Neural progenitor cell (in vitro differentiated cells): ENCODE data around the gene TSPAN32. TPM values are rescaled to one million over a fixed set of nuclear protein-coding genes. Genes with fewer than 3 reads are reported as not detected.
"Not testable (repeated sequence)": the region's sequence is repeated elsewhere in the genome, so short reads cannot be mapped to it uniquely, and the experiment has no call there.

Experiments
- DNase-seq: peaks from one replicate; pipeline ENCODE4 v3.0.0-alpha.2; 2016; ENCODE audit warnings: low spot score
- H2AFZ ChIP-seq: fragments of 200-600 bp; sonication (generic); replicated peaks from 2 replicates; pipeline ENCODE4 v1.6.1; 2016; ENCODE audit warnings: antibody characterized with exemption
- H3F3A ChIP-seq: fragments of 200-600 bp; sonication (generic); 2 replicates; pipeline ENCODE4 v1.6.1; 2016; ENCODE audit warnings: antibody characterized with exemption, low read depth
- H3K27ac ChIP-seq: fragments of 200-600 bp; sonication (generic); 2 replicates; pipeline ENCODE4 v1.5.1; 2016; ENCODE audit warnings: mild to moderate bottlenecking
- H3K27me3 ChIP-seq: fragments of 200-600 bp; sonication (generic); 2 replicates; pipeline ENCODE4 v1.6.1; 2016; ENCODE audit warnings: mild to moderate bottlenecking, moderate library complexity
- H3K36me3 ChIP-seq: fragments of 200-600 bp; sonication (generic); 2 replicates; pipeline ENCODE4 v1.5.1; 2016
- H3K4me1 ChIP-seq: fragments of 200-600 bp; sonication (generic); 2 replicates; pipeline ENCODE4 v1.6.1; 2016; ENCODE audit warnings: mixed run types
- H3K4me2 ChIP-seq: fragments of 200-600 bp; sonication (generic); 2 replicates; pipeline ENCODE4 v1.6.1; 2016
- H3K4me3 ChIP-seq: fragments of 200-600 bp; sonication (generic); 2 replicates; pipeline ENCODE4 v1.5.1; 2016
- H3K79me2 ChIP-seq: fragments of 200-600 bp; sonication (generic); 2 replicates; pipeline ENCODE4 v1.6.1; 2016; ENCODE audit warnings: low read depth
- H3K9ac ChIP-seq: fragments of 200-600 bp; sonication (generic); 2 replicates; pipeline ENCODE4 v1.6.1; 2016
- H3K9me3 ChIP-seq: fragments of 200-600 bp; sonication (generic); 2 replicates; pipeline ENCODE4 v1.5.1; 2016; ENCODE audit warnings: low read depth
- H4K20me1 ChIP-seq: fragments of 200-600 bp; sonication (generic); 2 replicates; pipeline ENCODE4 v1.6.1; 2016; ENCODE audit warnings: low read depth
- H3K27ac Mint-ChIP-seq: 3 replicates; pipeline ENCODE4 v1.8.0; 2021; ENCODE audit warnings: mixed read lengths
- H3K27me3 Mint-ChIP-seq: 2 replicates; pipeline ENCODE4 v1.8.0; 2022; ENCODE audit warnings: low read depth, mild to moderate bottlenecking, inconsistent platforms, moderate library complexity, mixed read lengths; ENCODE audit not compliant: insufficient read depth
- H3K36me3 Mint-ChIP-seq: 3 replicates; pipeline ENCODE4 v1.8.0; 2021; ENCODE audit warnings: mixed read lengths
- H3K4me1 Mint-ChIP-seq: 3 replicates; pipeline ENCODE4 v1.8.0; 2021; ENCODE audit warnings: mixed read lengths
- H3K4me3 Mint-ChIP-seq: 3 replicates; pipeline ENCODE4 v1.8.0; 2021; ENCODE audit warnings: mild to moderate bottlenecking, moderate library complexity, mixed read lengths
- H3K9me3 Mint-ChIP-seq: 3 replicates; pipeline ENCODE4 v1.8.0; 2020; ENCODE audit warnings: mixed read lengths
- CTCF ChIP-seq: fragments of 200-600 bp; sonication (generic); IDR thresholded peaks from 2 replicates; pipeline ENCODE4 v1.5.1; 2017; ENCODE audit warnings: antibody characterized with exemption, mild to moderate bottlenecking
- EZH2 ChIP-seq: fragments of 200-600 bp; sonication (generic); IDR thresholded peaks from 2 replicates; pipeline ENCODE4 v1.6.1; 2017; ENCODE audit warnings: antibody characterized with exemption, mild to moderate bottlenecking, moderate library complexity
- EZH2phosphoT487 ChIP-seq: fragments of 200-600 bp; sonication (generic); IDR thresholded peaks from 2 replicates; pipeline ENCODE4 v1.6.1; 2017; ENCODE audit warnings: antibody characterized with exemption
- total RNA-seq: library from RNA; depleted of rRNA; stranded (reverse); fragments of >200 nt; gene quantifications from 2 replicates; pipeline ENCODE4 v1.2.3, GENCODE V29; 2015; ENCODE audit warnings: low replicate concordance

Gene TSPAN32
- total RNA-seq, 1 donor from 2014 or later = not detected

- peaks cover 21% of the 10 kb centered on the region for H3K4me1 Mint-ChIP-seq
Measured at GRCh38 chr11:2330696-2331095, 28.9 kb downstream of the TSPAN32 start.

GRCh38 chr11:2331404-2331803, 29.6 kb downstream of the TSPAN32 start:
- no peak overlapping the region for H3K27ac Mint-ChIP-seq
- no peak overlapping the region for H3K4me3 Mint-ChIP-seq
- peaks cover 21% of the 10 kb centered on the region for H3K4me1 Mint-ChIP-seq
- Histone ChIP-seq H4K20me1 (no peaks in the 10 kb centered on the region), H2AFZ (no peak overlapping the region), H3K9ac (no peak overlapping the region), H3K4me3 (no peak overlapping the region), H3F3A (peaks cover 32% of the 10 kb centered on the region), H3K27ac (no peak overlapping the region), H3K36me3 (no peaks in the 10 kb centered on the region), H3K4me1 (peaks cover 32% of the 10 kb centered on the region), H3K27me3 (no peaks in the 10 kb centered on the region), H3K9me3 (peaks cover 10% of the 10 kb centered on the region), H3K79me2 (no peaks in the 10 kb centered on the region), H3K4me2 (no peak overlapping the region)
- H3K27me3 Mint-ChIP-seq = peaks cover 3% of the 10 kb centered on the region
- no peak for DNase-seq
- no peaks in the 10 kb centered on the region for H3K36me3 Mint-ChIP-seq
- TF ChIP-seq EZH2 (no peak), EZH2phosphoT487 (no peak), CTCF (no peak)
- peaks cover 18% of the 10 kb centered on the region for H3K9me3 Mint-ChIP-seq

More at GRCh38 chr11:2330696-2331095, 28.9 kb downstream of the TSPAN32 start:
- H3K27me3 ChIP-seq = no peaks in the 10 kb centered on the region
- H3K4me1 ChIP-seq = peaks cover 32% of the 10 kb centered on the region
- H3K9ac ChIP-seq = no peak overlapping the region
- no peaks in the 10 kb centered on the region for H3K36me3 ChIP-seq
- H2AFZ ChIP-seq = no peak overlapping the region
- TF ChIP-seq CTCF (no peak), EZH2 (no peak), EZH2phosphoT487 (no peak)
- H3K27ac ChIP-seq = no peak overlapping the region
- DNase-seq = no peak
- peaks cover 18% of the 10 kb centered on the region for H3K9me3 Mint-ChIP-seq
- H3K4me3 ChIP-seq = no peak overlapping the region
- no peaks in the 10 kb centered on the region for H3K36me3 Mint-ChIP-seq
- H3K27me3 Mint-ChIP-seq = peaks cover 3% of the 10 kb centered on the region
- H3K27ac Mint-ChIP-seq = no peak overlapping the region
- H3K4me2 ChIP-seq = no peak overlapping the region
- H4K20me1 ChIP-seq = no peaks in the 10 kb centered on the region
- no peak overlapping the region for H3K4me3 Mint-ChIP-seq
- H3F3A ChIP-seq = peaks cover 32% of the 10 kb centered on the region
- H3K9me3 ChIP-seq = peaks cover 10% of the 10 kb centered on the region
- H3K79me2 ChIP-seq = no peaks in the 10 kb centered on the region

DNA sequence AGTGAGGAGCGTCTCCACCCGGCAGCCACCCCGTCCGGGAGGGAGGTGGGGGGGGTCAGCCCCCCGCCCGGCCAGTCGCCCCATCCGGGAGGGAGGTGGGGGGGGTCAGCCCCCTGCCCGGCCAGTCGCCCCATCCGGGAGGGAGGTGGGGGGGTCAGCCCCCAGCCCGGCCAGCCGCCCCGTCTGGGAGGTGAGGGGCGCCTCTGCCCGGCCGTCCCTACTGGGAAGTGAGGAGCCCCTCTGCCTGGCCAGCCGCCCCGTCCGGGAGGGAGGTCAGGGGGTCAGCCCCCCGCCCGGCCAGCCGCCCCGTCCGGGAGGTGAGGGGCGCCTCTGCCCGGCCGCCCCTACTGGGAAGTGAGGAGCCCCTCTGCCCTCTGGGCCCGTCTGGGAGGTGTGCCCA, 30.8 kb downstream of the TSPAN32 start:
- not testable (repeated sequence) for H3K36me3 ChIP-seq, H3K27me3 ChIP-seq, H3K36me3 Mint-ChIP-seq, H4K20me1 ChIP-seq, H3K4me2 ChIP-seq, H3K79me2 ChIP-seq, H3K27ac ChIP-seq, H2AFZ ChIP-seq, DNase-seq, H3K9ac ChIP-seq, H3K4me3 ChIP-seq, H3K4me3 Mint-ChIP-seq, H3K9me3 ChIP-seq, H3K27me3 Mint-ChIP-seq, H3K27ac Mint-ChIP-seq
- peaks cover 27% of the 10 kb centered on the region for H3F3A ChIP-seq
- peaks cover 18% of the 10 kb centered on the region for H3K9me3 Mint-ChIP-seq
- peaks cover 23% of the 10 kb centered on the region for H3K4me1 ChIP-seq
- peaks cover 21% of the 10 kb centered on the region for H3K4me1 Mint-ChIP-seq

- H3K27ac ChIP-seq, H3K79me2 ChIP-seq, H4K20me1 ChIP-seq, H3K27me3 ChIP-seq, H3K9ac ChIP-seq, H3K27me3 Mint-ChIP-seq, H3K36me3 Mint-ChIP-seq, H3K4me3 Mint-ChIP-seq, H3K27ac Mint-ChIP-seq, H3K36me3 ChIP-seq, H3K9me3 ChIP-seq, DNase-seq, H2AFZ ChIP-seq, H3K4me2 ChIP-seq, H3K4me3 ChIP-seq: not testable (repeated sequence)
- Histone ChIP-seq H3K4me1 (peaks cover 19% of the 10 kb centered on the region), H3F3A (peaks cover 16% of the 10 kb centered on the region)
- Mint-ChIP-seq H3K4me1 (peaks cover 11% of the 10 kb centered on the region), H3K9me3 (peaks cover 18% of the 10 kb centered on the region)
Measured at GRCh38 chr11:2333486-2334205, 31.8 kb downstream of the TSPAN32 start.

DNA sequence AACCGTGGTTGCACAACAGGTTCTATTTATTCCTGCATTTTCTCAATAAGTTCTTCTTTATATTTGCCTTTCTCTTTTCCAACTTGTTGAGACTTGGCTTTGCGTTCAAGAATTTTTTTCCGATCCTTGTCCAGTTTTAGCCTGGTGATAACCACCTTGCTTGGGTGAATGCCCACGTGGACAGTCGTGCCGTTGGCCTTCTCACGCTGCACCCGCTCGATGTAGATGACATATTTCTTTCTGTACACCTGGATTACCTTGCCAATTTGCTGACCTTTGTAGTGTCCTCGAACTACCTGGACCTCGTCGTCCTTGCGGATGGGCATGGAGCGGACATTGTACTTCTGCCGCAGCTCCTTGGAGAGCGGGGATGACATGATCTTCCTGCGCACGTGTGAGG, 33.5 kb downstream of the TSPAN32 start:
- H3K36me3 Mint-ChIP-seq, H3K27me3 Mint-ChIP-seq, H3F3A ChIP-seq, H3K4me2 ChIP-seq, H3K27ac Mint-ChIP-seq, H3K4me3 ChIP-seq, H3K36me3 ChIP-seq, H3K4me1 Mint-ChIP-seq, H2AFZ ChIP-seq, H3K4me3 Mint-ChIP-seq, H3K9me3 ChIP-seq, H3K4me1 ChIP-seq, DNase-seq, H3K79me2 ChIP-seq, H3K27ac ChIP-seq, H3K9ac ChIP-seq, H4K20me1 ChIP-seq, H3K27me3 ChIP-seq: not testable (repeated sequence)
- H3K9me3 Mint-ChIP-seq = peaks cover 12% of the 10 kb centered on the region

DNA sequence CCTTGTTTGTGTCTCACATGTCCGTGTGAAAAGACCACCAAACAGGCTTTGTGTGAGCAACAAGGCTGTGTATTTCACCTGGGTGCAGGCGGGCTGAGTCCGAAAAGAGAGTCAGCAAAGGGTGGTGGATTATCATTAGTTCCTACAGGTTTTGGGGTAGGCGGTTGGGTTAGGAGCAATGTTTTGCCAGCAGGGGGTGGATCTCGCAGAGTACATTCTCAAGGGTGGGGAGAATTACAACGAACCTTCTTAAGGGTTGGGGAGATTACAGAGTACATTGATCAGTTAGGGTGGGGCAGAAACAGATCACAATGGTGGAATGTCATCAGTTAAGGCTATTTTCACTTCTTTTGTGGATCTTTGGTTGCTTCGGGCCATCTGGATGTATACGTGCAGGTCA, 36.9 kb downstream of the TSPAN32 start:
- H3K9me3 ChIP-seq = not testable (repeated sequence)

More for the DNA sequence above, 36.9 kb downstream of the TSPAN32 start:
- H3K4me1 ChIP-seq, H2AFZ ChIP-seq, H3K27ac ChIP-seq, H4K20me1 ChIP-seq, H3K4me3 ChIP-seq, H3K27me3 ChIP-seq, H3K36me3 Mint-ChIP-seq, H3K4me2 ChIP-seq, DNase-seq, H3K27me3 Mint-ChIP-seq, H3K9ac ChIP-seq, H3K79me2 ChIP-seq, H3K4me1 Mint-ChIP-seq, H3K4me3 Mint-ChIP-seq, H3K36me3 ChIP-seq, H3K9me3 Mint-ChIP-seq, H3K27ac Mint-ChIP-seq, H3F3A ChIP-seq: not testable (repeated sequence)
